ENCODE measurements around the gene ZNF618.

ZNF618 gene

DNA sequence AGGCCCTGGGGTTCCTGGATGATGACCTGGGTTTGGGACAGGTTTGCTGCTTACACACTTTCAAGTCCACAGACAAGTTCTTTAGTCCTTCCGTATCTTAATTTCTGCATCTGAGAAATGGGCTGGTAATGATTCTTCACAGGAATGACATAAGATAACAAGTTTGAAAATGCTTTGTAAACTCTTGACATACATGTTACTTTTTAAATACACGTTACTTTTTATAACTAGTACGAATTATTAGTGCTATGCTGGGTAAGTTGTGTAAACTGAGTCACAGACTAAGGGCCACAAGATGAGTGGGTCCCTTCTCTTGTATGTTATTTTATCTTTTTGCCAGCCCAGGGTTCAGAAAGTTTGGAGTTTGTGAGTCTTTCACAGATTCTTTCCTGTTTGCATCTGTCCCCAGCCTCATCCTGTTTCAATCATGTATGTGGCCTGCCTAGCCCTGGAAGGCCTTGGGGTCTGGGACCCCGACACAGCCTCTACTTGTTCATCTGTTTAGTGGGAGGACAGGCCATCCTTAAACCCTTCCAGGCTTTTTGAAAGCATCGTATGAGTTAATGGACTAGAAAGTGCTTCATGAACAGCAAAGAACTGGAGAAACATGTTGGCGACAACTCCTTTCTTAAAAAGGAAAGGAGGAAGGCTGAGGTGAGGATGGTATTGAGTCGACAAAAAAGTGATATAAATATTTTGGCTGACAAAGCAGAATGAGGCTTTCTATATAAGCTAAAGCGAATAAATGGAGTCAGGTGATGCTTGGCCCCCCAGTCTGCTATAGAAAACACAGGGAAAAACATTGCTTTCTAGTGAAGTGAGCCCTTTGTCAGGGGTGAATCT lies 9.3 kb downstream of the ZNF618 start:
- DNase-seq (ENCODE audit: low read depth) = no peak

DNA sequence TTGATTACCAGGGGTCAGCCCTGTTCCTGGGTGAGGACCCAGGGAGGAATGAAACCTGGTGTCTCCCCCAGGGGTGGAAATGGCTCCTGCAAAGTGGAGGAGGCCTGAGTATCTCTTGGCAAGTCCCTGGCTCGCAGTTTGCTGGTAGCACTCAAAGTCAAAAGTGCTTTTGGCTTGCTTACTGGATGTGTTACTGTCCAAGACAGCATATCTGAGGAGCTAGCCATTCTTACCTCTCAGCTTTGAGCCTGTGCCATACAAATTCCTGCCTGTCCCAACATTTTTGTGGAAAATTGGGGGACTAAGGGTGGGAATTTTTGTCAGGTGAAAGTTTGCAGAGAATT lies 9.9 kb downstream of the ZNF618 start:
- no peak for DNase-seq (ENCODE audit: low read depth)

DNA sequence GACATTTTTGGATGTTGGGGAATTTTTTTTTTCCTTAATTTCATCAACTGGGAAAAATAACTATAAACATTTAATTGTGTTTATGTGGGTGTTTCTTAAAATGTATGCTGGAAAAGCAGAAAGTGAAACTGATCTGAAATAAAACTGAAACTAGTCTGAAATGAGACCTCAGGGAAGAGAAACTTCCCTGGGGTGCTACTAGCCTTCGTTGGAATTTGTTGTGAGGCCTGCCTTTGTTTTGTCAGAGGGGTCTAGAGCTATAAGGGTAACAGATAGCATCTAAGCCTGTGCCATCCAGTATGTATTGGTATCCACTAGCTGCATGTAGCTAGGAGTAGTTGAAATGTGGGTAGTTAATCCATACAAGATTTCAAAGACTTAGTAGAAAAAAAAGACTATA lies 10.4 kb downstream of the ZNF618 start:
- DNase-seq (ENCODE audit: low read depth) = no peak

DNA sequence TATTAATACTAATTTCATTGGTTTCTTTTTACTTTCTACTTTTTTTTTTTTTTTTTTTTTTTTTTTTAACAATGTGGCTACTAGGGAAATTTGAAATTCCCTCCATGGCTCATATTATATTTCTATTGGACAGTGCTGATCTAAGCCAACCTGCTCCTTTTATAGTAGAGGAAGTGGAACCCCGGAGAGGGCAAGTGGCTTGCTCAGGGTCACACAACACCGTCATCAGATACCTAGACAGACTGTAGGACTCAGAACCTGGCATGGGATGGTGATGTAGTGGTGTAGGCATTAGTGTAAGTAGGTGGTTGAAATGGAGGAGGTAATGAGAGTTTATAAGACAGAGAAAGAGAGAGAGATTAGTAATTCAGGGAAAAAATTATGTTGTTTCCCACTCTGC lies 10.8 kb downstream of the ZNF618 start:
- DNase-seq (ENCODE audit: low read depth) = no peak

DNA sequence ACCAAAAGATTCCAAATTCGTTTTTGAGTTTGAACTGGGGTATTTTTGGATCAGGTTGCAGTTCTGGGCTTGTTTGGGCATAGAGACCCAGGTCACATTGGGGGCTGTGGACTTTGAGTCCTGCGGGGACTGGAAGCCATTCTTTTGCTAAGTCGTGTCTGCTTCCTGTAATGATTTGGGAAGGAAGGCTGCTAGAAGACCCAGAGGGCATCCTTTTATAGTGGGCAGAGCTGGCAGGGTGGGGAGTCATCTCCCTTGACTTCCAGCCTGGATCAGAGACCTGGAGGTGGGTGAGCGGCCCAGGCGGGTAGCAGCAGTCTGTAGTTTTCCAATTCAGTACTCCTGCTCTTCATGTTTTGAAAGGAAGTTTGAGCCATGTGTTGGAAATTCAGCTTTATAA lies 11.3 kb downstream of the ZNF618 start:
- no peak for DNase-seq (ENCODE audit: low read depth)

DNA sequence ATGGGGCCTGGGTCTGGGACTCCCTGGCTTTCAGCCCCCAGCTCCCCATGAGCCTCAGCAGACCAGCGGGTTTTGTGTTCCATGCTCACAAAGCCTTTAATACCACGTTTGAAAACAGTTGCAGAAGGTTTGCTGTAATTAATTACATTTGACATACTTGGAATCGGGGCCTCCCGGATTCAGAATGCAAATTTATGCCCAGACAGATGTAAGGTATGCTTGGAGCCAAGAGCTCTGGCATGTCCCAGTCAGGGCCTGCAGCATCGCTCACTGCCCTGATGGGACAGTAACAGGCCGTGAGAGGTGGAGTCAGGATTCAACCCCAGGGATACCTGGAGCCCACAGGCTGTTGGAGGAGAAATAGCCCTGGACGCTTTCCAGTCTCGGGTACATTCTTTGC lies 12.2 kb downstream of the ZNF618 start:
- DNase-seq (ENCODE audit: low read depth) = no peak

DNA sequence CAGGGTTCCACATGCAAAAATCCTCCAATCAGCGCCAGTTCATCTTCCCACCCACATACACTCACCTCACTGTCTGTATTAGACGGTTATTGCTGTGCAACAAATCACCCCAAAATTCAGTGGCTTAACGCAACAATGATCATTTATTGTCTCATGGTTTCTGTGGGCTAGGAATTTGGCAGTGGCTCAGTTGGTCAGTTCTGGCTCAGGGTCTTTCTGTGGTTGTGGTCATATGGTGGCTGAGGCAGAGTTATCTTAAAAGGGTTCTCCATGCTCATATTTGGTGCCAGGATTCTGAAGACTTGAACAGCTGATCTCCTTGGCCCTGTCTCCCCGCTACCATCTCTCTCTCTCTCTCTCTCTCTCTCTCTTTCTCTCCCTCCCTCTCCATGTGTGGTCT lies 12.9 kb downstream of the ZNF618 start:
- DNase-seq (ENCODE audit: low read depth) = no peak

DNA sequence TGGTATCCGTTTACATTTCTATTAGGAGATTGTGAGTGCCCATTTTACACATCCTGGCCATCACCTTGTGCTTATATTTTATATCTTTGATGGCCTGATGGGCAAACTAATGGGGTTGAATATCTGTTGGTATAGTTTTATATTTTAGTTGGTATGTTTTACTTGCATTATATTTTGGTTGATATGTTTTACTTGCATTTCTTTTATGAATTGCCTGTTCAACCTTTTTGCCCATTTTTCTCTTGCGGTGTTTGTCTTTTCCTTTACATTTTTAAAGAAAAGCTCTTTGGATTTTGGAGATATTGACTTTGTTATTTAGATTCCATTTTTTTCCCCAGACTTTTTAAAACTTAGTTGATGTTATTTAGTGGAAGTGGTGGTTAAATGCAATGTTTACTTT lies 14.6 kb downstream of the ZNF618 start:
- no peak for DNase-seq (ENCODE audit: low read depth)

DNA sequence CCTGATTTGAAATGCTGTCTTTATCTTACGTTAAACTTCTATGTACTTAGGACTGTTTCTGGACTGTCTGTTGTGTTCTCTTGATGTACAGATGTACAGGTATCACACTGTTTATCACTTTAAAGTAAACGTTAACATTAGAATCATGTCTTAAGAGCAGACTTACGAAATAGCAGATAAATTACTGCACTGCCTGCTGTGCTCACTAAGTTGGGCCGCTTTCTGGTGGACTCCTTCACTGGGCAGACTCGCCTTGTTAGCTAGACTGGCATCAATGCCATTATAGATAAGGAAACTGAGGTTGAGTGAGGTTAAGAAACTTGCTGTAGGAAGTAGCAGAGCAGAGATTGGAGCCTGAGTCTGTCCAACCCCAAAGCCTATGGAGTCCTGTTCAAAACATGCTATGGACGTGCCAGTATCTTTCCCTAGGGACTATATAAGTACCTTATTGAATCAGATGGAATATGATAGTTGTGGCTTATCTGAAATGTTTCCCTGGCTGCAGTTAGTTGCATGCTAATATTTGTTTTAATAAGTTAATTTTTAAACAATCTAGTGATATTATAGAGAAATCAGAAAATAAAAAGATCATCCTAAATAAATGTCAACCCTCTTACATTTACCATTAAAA lies 16.9 kb downstream of the ZNF618 start:
- DNase-seq (ENCODE audit: low read depth) = no peak

DNA sequence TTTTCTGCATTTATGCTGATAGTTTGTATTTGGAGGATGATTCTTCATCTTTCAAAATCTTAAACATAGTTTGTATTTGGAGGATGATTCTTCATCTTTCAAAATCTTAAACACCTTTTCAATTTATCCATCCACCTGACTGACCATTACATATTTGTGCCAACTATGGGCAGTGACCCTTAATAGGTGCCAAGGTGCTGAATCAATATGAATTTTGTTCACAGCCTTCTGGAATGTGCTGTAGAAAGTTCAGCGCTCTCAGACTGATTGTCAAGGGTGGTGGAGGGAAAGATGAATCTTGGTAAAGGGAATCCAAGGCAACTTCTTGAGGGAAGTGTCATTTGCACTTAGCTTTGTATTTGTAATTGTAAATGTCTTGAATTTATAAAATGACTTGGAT lies 18.1 kb downstream of the ZNF618 start:
- no peak for DNase-seq (ENCODE audit: low read depth)

DNA sequence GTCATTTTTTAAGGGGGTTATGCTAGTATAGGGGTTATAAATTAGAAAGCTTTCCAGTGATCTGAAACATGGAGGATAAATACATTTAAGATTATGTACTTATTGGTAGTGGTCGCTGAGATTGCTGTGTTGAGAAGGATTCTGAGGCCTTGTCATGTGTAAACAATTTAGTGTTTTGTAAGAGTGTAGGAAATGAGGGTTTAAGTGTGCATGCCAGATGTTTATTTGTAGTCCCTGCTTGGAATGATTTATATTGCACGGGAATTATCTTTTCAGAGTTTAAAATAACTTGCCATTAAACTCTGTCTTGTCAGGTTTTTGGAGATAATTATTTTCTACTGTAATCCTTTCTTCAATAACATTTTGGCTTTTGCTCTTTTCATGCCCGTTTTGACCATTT lies 19.4 kb downstream of the ZNF618 start:
- DNase-seq (ENCODE audit: low read depth) = peak; percentile 53

DNA sequence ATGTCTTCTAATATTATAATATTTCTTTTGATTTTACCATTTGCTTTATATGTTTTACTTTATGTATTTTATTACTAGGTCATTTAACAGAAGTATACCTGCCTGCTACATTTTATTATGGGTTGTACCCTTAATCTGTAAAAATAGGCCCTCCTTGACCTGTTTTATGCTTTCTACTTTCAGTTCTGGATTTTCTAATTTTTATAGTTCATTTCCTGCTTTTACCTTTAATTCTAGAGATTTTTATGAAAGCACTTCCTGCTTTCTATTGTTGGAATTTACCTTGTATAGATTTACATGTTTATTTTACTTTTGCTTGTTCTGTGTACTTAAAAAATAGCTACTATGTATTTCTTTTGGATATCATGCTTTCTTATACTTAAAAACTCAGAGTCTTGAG lies 20.6 kb downstream of the ZNF618 start:
- no peak for DNase-seq (ENCODE audit: low read depth)

DNA sequence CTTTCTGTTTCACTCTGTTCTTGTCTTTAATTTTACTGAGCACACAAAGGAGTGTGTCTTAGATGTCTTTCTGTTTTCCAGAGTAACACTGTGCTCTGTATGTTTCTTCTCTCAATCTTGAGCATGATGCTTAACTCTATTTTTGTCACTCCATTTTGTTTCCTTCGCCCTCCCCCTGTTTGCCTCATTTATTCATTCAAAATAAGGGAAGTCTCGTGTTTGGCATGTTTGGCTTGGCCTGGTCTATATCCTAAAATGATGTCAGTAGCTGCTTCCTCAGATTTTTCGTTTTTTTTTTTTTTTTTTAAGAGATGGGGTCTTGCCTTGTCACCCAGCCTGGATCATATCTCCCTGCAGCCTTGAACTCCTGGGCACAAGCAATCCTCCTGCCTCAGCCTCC lies 22.0 kb downstream of the ZNF618 start:
- DNase-seq (ENCODE audit: low read depth) = no peak

DNA sequence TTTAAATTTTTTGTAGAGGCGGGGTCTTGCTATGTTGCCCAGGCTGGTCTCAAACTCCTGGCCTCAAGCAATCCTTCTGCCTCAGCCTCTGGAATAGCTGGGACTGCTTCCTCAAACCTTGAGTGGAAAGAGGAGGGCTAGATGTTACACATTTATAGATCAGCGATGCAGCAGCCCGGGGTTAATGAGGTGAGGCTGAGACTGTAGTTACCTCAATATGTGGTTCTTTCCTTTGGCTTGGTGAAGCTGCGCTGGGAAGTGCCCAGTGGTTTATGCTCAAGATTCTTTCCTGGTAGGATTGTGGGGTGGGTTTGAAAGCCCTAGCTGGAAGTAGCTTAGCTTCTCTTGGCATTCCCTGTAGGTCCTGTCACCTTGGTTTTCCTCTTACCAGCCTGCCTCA lies 22.5 kb downstream of the ZNF618 start:
- DNase-seq (ENCODE audit: low read depth) = no peak

DNA sequence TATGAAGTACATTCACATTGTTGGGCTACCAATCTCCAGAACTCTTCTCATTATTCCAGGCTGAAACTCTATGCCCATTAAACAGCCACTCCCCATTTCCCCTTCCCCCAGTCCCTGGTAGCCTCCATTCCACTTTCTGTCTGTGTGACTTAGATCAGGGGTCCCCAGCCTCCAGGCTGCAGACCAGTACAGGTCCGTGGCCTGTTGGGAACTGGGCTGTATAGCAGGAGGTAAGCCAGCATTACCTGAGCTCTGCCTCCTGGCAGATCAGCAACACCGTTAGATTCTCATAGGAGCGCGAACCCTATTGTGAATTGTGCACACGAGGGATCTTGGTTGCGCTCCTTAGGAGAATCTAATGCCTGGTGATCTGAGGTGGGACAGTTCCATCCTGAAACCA lies 23.1 kb downstream of the ZNF618 start:
- DNase-seq (ENCODE audit: low read depth) = no peak

DNA sequence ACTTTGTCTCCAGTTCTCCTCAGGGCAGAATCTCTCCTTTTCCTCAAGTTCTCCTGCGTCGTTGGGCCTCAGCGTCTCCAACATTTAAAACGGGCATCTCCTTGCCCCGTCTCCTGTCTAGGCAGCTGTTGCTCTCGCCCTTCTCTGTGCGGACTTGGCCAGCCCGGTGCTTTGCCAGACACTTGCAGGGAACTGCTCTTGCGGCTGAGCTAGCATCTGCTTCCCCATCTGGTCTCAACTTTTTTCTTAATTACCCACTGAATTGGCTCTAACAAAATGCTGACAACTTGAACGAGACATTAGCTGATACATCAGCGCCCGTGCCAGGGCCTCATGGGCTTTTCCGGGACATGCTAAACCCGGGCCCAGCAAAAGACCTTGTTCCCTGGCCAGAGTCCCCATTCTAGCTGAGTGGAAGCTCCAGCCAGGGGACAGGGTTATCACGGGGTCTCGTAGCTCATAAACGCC lies 25.1 kb downstream of the ZNF618 start:
- no peak for DNase-seq (ENCODE audit: low read depth)

DNA sequence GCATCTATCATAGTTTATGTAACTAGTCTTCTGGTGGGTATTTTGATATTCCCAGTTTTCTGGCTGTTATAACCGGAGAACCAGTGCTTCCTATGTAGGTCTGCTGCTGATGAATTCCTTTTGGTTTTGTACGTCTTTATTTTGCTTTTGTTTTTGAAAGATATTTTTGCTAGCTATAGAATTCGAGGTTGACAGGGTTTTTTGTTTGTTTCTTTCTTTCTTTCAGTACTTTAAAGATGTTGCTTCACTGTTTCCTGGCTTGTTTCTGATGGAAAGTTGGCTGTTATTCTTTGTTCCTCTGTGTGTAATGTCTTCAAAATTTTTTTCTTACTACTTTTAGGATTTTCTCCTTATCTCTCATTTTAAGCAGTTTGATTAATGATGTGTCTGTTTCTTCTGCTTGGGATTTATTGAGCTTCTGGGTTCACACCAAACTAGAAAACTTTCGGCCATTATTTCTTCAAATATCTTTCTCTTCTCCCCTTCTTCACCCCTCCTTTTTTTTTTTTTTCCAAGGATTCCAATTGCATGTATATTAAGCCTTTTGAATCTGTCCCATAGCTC lies 27.5 kb downstream of the ZNF618 start:
- no peak for DNase-seq (ENCODE audit: low read depth)

DNA sequence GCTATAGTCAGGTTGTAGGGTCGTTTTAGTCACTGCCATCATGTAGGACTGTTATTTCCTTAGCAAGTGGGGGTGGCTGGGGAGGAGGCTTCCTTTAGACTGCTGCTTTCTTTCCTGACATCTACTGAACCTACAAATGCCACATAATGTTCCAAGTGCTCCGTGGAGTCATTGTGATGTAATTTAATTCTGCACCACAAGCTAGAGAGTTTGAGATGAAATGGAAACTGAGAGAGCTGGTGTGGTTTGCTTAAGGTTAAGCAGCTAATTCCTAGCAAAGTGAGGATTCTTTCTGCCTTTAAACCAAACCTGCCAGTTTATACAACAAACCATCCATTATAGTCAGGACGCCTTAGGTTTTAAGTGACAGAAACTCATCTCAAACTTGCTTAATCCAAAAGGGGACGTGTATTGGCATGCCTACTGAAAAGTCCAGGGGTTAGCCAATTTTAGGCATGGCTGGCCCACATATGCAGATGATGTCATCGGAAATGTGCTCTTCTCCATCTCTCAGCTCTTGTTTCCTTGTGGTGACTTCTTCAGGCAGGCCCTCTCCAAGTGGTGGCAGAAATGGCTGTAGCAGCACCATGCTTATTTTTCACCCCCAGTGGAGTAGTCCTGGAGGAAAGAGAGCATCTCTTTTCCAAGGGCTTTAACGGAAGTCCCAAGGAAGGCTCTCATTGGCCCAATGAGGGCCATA lies 30.5 kb downstream of the ZNF618 start:
- DNase-seq (ENCODE audit: low read depth) = no peak

DNA sequence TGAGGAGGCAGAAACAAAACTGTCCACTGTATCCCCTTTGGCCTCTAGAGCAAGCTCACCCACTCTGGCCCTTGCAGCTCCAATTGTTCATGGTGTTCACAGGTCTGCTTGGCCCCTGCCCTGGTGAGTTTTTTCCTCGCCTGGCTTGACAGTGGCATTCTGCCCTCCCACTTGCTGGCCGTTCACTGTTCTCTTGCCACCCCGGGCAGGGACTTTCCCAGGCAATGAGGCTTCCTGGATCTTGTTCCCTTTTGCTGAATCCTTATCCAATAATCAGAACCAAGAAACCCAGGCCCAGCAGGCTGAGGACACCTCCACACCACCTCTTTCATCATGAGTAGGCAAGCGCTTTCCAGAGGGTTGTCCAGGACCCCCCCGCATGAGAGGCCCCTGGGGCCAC lies 31.2 kb downstream of the ZNF618 start:
- no peak for DNase-seq (ENCODE audit: low read depth)

DNA sequence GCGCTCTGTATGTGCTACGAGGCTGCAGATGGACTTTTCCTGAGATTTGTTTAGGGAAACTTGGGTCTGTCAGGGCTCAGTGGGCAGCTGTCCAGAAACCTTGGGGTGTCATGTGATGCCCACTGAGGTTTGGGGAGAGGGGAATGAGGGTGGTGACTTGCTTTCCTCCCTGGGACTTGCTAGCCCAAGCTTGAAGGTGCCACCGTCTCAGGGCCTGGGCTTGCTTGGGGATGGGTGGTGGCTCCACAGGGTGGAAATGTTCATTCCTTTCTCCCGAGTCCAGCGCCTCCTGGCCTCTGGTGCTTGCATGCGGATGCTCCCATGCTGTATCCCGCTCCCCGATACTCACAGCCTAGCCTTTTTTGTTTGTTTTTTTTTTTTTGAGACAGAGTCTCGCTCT lies 33.3 kb downstream of the ZNF618 start:
- no peak for DNase-seq (ENCODE audit: low read depth)

DNA sequence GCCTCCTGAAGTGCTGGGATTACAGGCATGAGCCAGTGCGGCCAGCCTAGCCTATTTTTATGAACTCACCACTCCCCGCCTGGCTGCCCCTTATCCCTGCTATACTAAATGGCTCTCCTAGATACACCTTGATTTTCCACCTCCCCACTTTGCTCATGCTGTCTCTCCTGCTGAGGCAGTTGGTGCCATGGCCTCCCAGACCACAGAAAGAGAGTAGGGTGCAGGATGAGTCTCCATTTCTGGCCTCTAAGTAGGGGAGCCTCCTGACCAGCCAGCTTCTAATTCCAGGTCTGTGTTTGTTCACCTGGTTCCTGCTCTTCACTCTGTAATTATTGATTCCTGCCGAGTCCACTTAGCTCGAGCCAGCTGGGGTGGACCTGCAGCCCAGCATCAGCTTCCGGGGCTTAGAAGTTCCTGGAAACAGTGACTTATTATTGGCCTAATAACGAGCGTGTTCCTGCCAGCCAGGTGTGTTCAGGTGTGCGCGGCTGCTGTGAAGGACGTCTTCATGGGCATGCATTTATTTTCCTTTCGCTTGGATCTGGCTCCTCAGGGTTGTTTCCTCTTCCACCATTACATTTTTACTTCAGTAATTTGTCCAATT lies 34.0 kb downstream of the ZNF618 start:
- no peak for DNase-seq (ENCODE audit: low read depth)

DNA sequence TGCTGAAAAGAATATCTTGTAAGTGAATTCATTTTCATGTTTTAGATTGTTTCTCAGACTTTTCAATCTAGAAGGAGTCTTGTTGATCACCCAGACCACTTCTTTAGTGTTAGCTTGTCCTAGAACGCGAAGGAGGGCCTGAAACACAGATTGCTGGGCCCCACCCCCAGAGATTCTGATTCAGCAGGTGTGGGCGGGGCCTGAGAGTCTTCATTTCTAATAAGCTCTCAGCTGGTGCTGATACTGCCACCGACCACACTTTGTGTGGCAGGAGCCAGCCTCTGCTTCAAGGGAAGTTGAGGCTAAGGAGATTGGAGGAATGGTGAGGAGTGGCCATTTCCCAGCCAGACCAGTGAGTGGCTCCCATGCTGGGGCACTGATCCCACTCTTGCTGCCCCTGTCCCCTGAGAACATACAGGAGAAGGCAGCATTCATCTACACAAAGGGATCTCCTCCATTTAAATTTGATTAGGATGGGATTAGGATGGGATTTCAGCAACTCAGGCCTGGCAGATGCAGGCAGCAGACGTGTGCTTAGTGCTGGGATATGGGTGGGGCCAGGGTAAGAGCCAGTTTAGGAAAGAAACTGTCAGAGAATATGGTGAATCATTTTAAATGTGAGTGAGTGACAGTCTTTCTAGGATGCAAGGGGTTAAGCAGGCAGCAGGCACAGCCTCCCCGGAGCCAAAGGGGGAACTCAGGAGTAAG lies 35.9 kb downstream of the ZNF618 start:
- DNase-seq (ENCODE audit: low read depth) = no peak

Measured in GM04504 (cell line).